Measurements from ENCODE around the gene CCDC174. TPM values are rescaled to one million over a fixed set of nuclear protein-coding genes. Genes with fewer than 3 reads are reported as not detected.

The CCDC174 gene
- total and polyA plus RNA-seq, 2 of the 4 experiments (the other 2 are of a cell fraction) = 5.9 to 9.6 TPM

GRCh38 chr3:14621093-14621492 is 30.5 kb upstream of the CCDC174 start:
- no peak overlapping the region for H4K5ac ChIP-seq (ENCODE audit: low read depth, low read length)
- H3K4me1 ChIP-seq (ENCODE audit: control insufficient read depth, insufficient read depth, low read length) = no peaks in the 10 kb centered on the region
- H3K9me1 ChIP-seq (ENCODE audit: insufficient read depth, low read length) = no peaks in the 10 kb centered on the region
- H3K79me1 ChIP-seq (ENCODE audit: low read depth in 1 of 2, low read length in 2 of 2) = no peaks in the 10 kb centered on the region
- no peak overlapping the region for H3K4me3 ChIP-seq (ENCODE audit: insufficient read depth, low read depth, low read length)
- no peak overlapping the region for H3K27ac ChIP-seq (ENCODE audit: insufficient read depth, low read length)
- H2BK20ac ChIP-seq (ENCODE audit: low read depth, low read length) = no peak overlapping the region
- no peaks in the 10 kb centered on the region for H3K9me3 ChIP-seq (ENCODE audit: control insufficient read depth, insufficient read depth, low read length)
- intact Hi-C loops (cut with micrococcal nuclease) = no loop called here
- in situ Hi-C loops (cut with MboI; ENCODE audit: low sequenced_read_pairs) = no loop called here
- H3K23ac ChIP-seq (ENCODE audit: low read depth, low read length) = no peak overlapping the region
- dilution Hi-C loops (cut with HindIII; ENCODE audit: low sequenced_read_pairs, unreplicated experiment) = no loop called here
- POLR2A ChIA-PET (ENCODE audit: unreplicated experiment) = no interaction called here
- no peak overlapping the region for H2AFZ ChIP-seq (replicated peaks; ENCODE audit: low read length, poor library complexity)
- no peak overlapping the region for H3K56ac ChIP-seq (ENCODE audit: extremely low read depth, insufficient read depth, low read length)
- no peaks in the 10 kb centered on the region for H3K36me3 ChIP-seq (ENCODE audit: control insufficient read depth, insufficient read depth, low read length)
- CTCF ChIA-PET = no interaction called here
- no peak overlapping the region for H2BK15ac ChIP-seq (ENCODE audit: low read depth, low read length)
- no peak overlapping the region for H3K9ac ChIP-seq (ENCODE audit: low read depth, low read length)
- no peaks in the 10 kb centered on the region for H4K20me1 ChIP-seq (ENCODE audit: insufficient read depth, low read length)
- no peak for ATAC-seq (ENCODE audit: low read depth)
- no peak overlapping the region for H3K18ac ChIP-seq (ENCODE audit: low read depth, low read length)
- no peak overlapping the region for H4K91ac ChIP-seq (ENCODE audit: insufficient read depth, low read depth, low read length)
- no peak overlapping the region for H2AK9ac ChIP-seq (replicated peaks; ENCODE audit: low read depth, low read length, poor library complexity)
- no peak overlapping the region for H3K4ac ChIP-seq (ENCODE audit: low read depth, low read length)
- H3K14ac ChIP-seq (replicated peaks; ENCODE audit: low read depth, low read length) = no peak overlapping the region
- TF ChIP-seq FOS (IDR thresholded peaks at IDR 0.05; ENCODE audit: low read depth, low read length) (no peak), CHD1 (IDR thresholded peaks at IDR 0.05; ENCODE audit: low read depth, low read length) (no peak), NFE2L2 (IDR thresholded peaks at IDR 0.05; ENCODE audit: low read depth, low read length) (no peak), BHLHE40 (IDR thresholded peaks at IDR 0.05; ENCODE audit: low read depth, low read length) (no peak), RCOR1 (IDR thresholded peaks at IDR 0.05; ENCODE audit: insufficient replicate concordance, low read length) (no peak), CTCF (conservative IDR thresholded peaks at IDR 0.05; ENCODE audit: low read depth, low read length) (no peak), RFX5 (IDR thresholded peaks at IDR 0.05; ENCODE audit: low read depth, low read length) (no peak), POLR2A (IDR thresholded peaks at IDR 0.05; ENCODE audit: low read depth, low read length) (no peak), ELK1 (IDR thresholded peaks at IDR 0.05; ENCODE audit: borderline replicate concordance, low read depth, low read length) (no peak), RAD21 (IDR thresholded peaks at IDR 0.05; ENCODE audit: low read length) (no peak)
- WGBS, 2 experiments (ENCODE audit: extremely low coverage in 2 of 2, insufficient read length in 1 of 2) = 94% methylated on average over 2 of the region's 4 CpGs; no CpG with 5 or more reads in 1 of the 2 experiments
- H4K8ac ChIP-seq (ENCODE audit: low read depth in 2 of 2, low read length in 2 of 2) = no peak overlapping the region
- no peak for DNase-seq
- H3K4me2 ChIP-seq (ENCODE audit: low read depth, low read length) = no peak overlapping the region
- H3K27me3 ChIP-seq (ENCODE audit: control insufficient read depth, insufficient read depth, low read length) = peaks cover 7% of the 10 kb centered on the region; the same call in 1 of the 2 replicates
- no peak overlapping the region for H2BK5ac ChIP-seq (ENCODE audit: low read depth, low read length, poor library complexity, severe bottlenecking)
- no peak overlapping the region for H2BK120ac ChIP-seq (ENCODE audit: low read depth, low read length)
- no TSS peak for BruUV-seq (replicated peaks)
- H2AK5ac ChIP-seq (ENCODE audit: low read depth, low read length) = no peak overlapping the region

All from IMR-90 (cell line).